GM23338 (cell line): Measurements from ENCODE around the gene SUCNR1. TPM values are rescaled to one million over a fixed set of nuclear protein-coding genes. Genes with fewer than 3 reads are reported as not detected.

Source experiments
- ATAC-seq: fragments of 200-7000 bp; cut with Tn5 transposase; 3 replicates; pipeline ENCODE4 v1.9.1; 2020
- DNase-seq: peaks from one replicate; pipeline ENCODE4 v3.0.0-alpha.2; 2015; ENCODE audit warnings: low spot score
- H2AFZ ChIP-seq: fragments of 200-600 bp; sonication (generic); 2 replicates; pipeline ENCODE4 v1.8.0; 2016; ENCODE audit warnings: antibody characterized with exemption, mild to moderate bottlenecking, moderate library complexity
- H3F3A ChIP-seq: fragments of 200-600 bp; sonication (generic); replicated peaks from 2 replicates; pipeline ENCODE4 v1.8.0; 2017; ENCODE audit warnings: antibody characterized with exemption, mixed run types, low read depth
- H3K27ac ChIP-seq: fragments of 200-600 bp; sonication (generic); 2 replicates; pipeline ENCODE4 v1.6.1; 2016; ENCODE audit warnings: low read depth
- H3K27me3 ChIP-seq: fragments of 200-600 bp; sonication (generic); 2 replicates; pipeline ENCODE4 v1.8.0; 2016; ENCODE audit warnings: mild to moderate bottlenecking, mixed run types, moderate library complexity; ENCODE audit not compliant: insufficient read depth
- H3K36me3 ChIP-seq: fragments of 200-600 bp; sonication (generic); 2 replicates; pipeline ENCODE4 v1.8.0; 2016; ENCODE audit warnings: mild to moderate bottlenecking; ENCODE audit not compliant: insufficient read depth
- H3K4me1 ChIP-seq: fragments of 200-600 bp; sonication (generic); 2 replicates; pipeline ENCODE4 v1.8.0; 2016; ENCODE audit warnings: mild to moderate bottlenecking, moderate library complexity; ENCODE audit not compliant: insufficient read depth
- H3K4me2 ChIP-seq: fragments of 200-600 bp; sonication (generic); 2 replicates; pipeline ENCODE4 v1.7.1; 2017; ENCODE audit warnings: mixed run types
- H3K4me3 ChIP-seq: fragments of 200-600 bp; sonication (generic); 2 replicates; pipeline ENCODE4 v1.6.1; 2016; ENCODE audit warnings: mixed run types
- H3K79me2 ChIP-seq: fragments of 200-600 bp; sonication (generic); replicated peaks from 2 replicates; pipeline ENCODE4 v1.8.0; 2017; ENCODE audit warnings: mild to moderate bottlenecking; ENCODE audit not compliant: insufficient read depth
- H3K9me2 ChIP-seq: fragments of 200-600 bp; sonication (generic); 2 replicates; pipeline ENCODE4 v1.8.0; 2017; ENCODE audit not compliant: insufficient read depth
- H4K20me1 ChIP-seq: fragments of 200-600 bp; sonication (generic); replicated peaks from 2 replicates; pipeline ENCODE4 v1.8.0; 2017; ENCODE audit warnings: mild to moderate bottlenecking; ENCODE audit not compliant: insufficient read depth
- H3K27ac Mint-ChIP-seq: 2 replicates; pipeline ENCODE4 v1.8.0; 2020; ENCODE audit warnings: inconsistent platforms, mild to moderate bottlenecking, moderate library complexity, mixed read lengths
- H3K27me3 Mint-ChIP-seq: 3 replicates; pipeline ENCODE4 v1.8.0; 2022; ENCODE audit warnings: low read depth, mild to moderate bottlenecking, moderate library complexity, mixed read lengths, inconsistent platforms; ENCODE audit not compliant: insufficient read depth, poor library complexity
- H3K36me3 Mint-ChIP-seq: 3 replicates; pipeline ENCODE4 v1.8.0; 2021; ENCODE audit warnings: low read depth, mild to moderate bottlenecking, inconsistent platforms, moderate library complexity, mixed read lengths
- H3K4me1 Mint-ChIP-seq: 3 replicates; pipeline ENCODE4 v1.8.0; 2020; ENCODE audit warnings: mild to moderate bottlenecking, inconsistent platforms, mixed read lengths
- H3K4me3 Mint-ChIP-seq: 3 replicates; pipeline ENCODE4 v1.8.0; 2021; ENCODE audit warnings: moderate library complexity, mild to moderate bottlenecking, inconsistent platforms, mixed read lengths
- H3K9me3 Mint-ChIP-seq: 3 replicates; pipeline ENCODE4 v1.8.0; 2020; ENCODE audit warnings: moderate library complexity, mild to moderate bottlenecking, inconsistent platforms, mixed read lengths
- CREB1 ChIP-seq: fragments of 250-450 bp; sonication (Bioruptor Pico); IDR thresholded peaks from 2 replicates; pipeline ENCODE4 v1.5.0; 2020; ENCODE audit warnings: low read depth, mild to moderate bottlenecking, moderate library complexity
- CTCF ChIP-seq, 2 experiments: fragments of 200-600 bp in 1 of 2; sonication (generic) in 1 of 2; conservative IDR thresholded peaks; 2 replicates each; pipeline versions ENCODE4 v1.5.1 to v1.6.1; 2016 to 2017; ENCODE audit warnings: antibody characterized with exemption in 2 of 2, low read depth in 2 of 2, mild to moderate bottlenecking in 2 of 2, moderate library complexity in 1 of 2
- ETS1 ChIP-seq: IDR thresholded peaks from 2 replicates; pipeline ENCODE4 v1.6.1; 2016; ENCODE audit warnings: antibody characterized with exemption
- EZH2 ChIP-seq: fragments of 200-600 bp; sonication (generic); IDR thresholded peaks from one replicate; pipeline ENCODE4 v1.8.0; 2017; ENCODE audit warnings: antibody characterized with exemption, mild to moderate bottlenecking, low read depth; ENCODE audit not compliant: unreplicated experiment
- EZH2phosphoT487 ChIP-seq: fragments of 200-600 bp; sonication (generic); IDR thresholded peaks from one replicate; pipeline ENCODE4 v1.8.1; 2018; ENCODE audit warnings: antibody characterized with exemption; ENCODE audit not compliant: unreplicated experiment
- JUNB ChIP-seq: IDR thresholded peaks from one replicate; pipeline ENCODE4 v1.6.1; 2016; ENCODE audit warnings: antibody characterized with exemption; ENCODE audit not compliant: unreplicated experiment
- NANOG ChIP-seq: IDR thresholded peaks from 2 replicates; pipeline ENCODE4 v1.6.1; 2016; ENCODE audit warnings: antibody characterized with exemption, borderline replicate concordance
- POLR2AphosphoS5 ChIP-seq: IDR thresholded peaks from 2 replicates; pipeline ENCODE4 v1.6.1; 2016; ENCODE audit warnings: antibody characterized with exemption, low read depth
- REST ChIP-seq: IDR thresholded peaks from one replicate; pipeline ENCODE4 v1.6.1; 2018; ENCODE audit warnings: antibody characterized with exemption; ENCODE audit not compliant: unreplicated experiment
- STAT1 ChIP-seq: IDR thresholded peaks from one replicate; pipeline ENCODE4 v1.6.1; 2016; ENCODE audit warnings: antibody characterized with exemption; ENCODE audit not compliant: unreplicated experiment
- ZNF114 ChIP-seq: fragments of 250-450 bp; sonication (Bioruptor Pico); IDR thresholded peaks from 2 replicates; pipeline ENCODE4 v1.5.0; 2020; ENCODE audit warnings: mild to moderate bottlenecking, moderate library complexity
- ZNF331 ChIP-seq: fragments of 250-450 bp; sonication (Bioruptor Pico); IDR thresholded peaks from 2 replicates; pipeline ENCODE4 v1.5.0; 2020; ENCODE audit warnings: low read depth, mild to moderate bottlenecking, moderate library complexity
- ZNF462 ChIP-seq: fragments of 250-450 bp; sonication (Bioruptor Pico); IDR thresholded peaks from 2 replicates; pipeline ENCODE4 v1.5.0; 2020; ENCODE audit warnings: mild to moderate bottlenecking, moderate library complexity
- polyA plus RNA-seq: library from polyadenylated mRNA; unstranded; fragments of >200 nt; fragmentation: Nextera tagmentation; extraction: Ambion mirVana; gene quantifications from 2 replicates; pipeline ENCODE4 v1.2.1, GENCODE V29; 2016
- total RNA-seq: library from RNA; depleted of rRNA; stranded (reverse); fragments of >200 nt; shearing (Covaris generic); gene quantifications from 2 replicates; pipeline ENCODE4 v1.2.3, GENCODE V29; 2014

The SUCNR1 gene
- total and polyA plus RNA-seq, 2 experiments from 2014 or later = not detected

GRCh38 chr3:151900884-151901643 lies 27.6 kb downstream of the SUCNR1 start:
- H2AFZ ChIP-seq = peak overlapping the region; percentile 63; the same call in 1 of the 2 replicates
- H3K27me3 ChIP-seq = no peaks in the 10 kb centered on the region
- H3K4me2 ChIP-seq = no peak overlapping the region
- H3K36me3 ChIP-seq = no peaks in the 10 kb centered on the region
- Mint-ChIP-seq H3K4me3 (no peak overlapping the region), H3K9me3 (no peaks in the 10 kb centered on the region), H3K4me1 (peaks cover 16% of the 10 kb centered on the region), H3K27ac (no peak overlapping the region), H3K27me3 (no peaks in the 10 kb centered on the region), H3K36me3 (no peaks in the 10 kb centered on the region)
- H4K20me1 ChIP-seq = no peaks in the 10 kb centered on the region
- ATAC-seq (no peak), DNase-seq (no peak)
- no peaks in the 10 kb centered on the region for H3K9me2 ChIP-seq
- TF ChIP-seq POLR2AphosphoS5 (no peak), NANOG (no peak), ZNF114 (CRISPR knock-in tag) (no peak), EZH2 (no peak), STAT1 (no peak), JUNB (no peak), REST (no peak), ZNF462 (CRISPR knock-in tag) (no peak), EZH2phosphoT487 (no peak), ZNF331 (CRISPR knock-in tag) (no peak), ETS1 (no peak), CREB1 (CRISPR knock-in tag) (no peak), CTCF (conservative IDR thresholded peaks at IDR 0.05; ENCODE audit: low read depth in 2 of 2) (no peak)
- no peaks in the 10 kb centered on the region for H3K79me2 ChIP-seq
- no peak overlapping the region for H3K4me3 ChIP-seq
- H3K4me1 ChIP-seq = peaks cover 2% of the 10 kb centered on the region; the same call in 1 of the 2 replicates
- no peaks in the 10 kb centered on the region for H3F3A ChIP-seq
- no peak overlapping the region for H3K27ac ChIP-seq
